Testis (tissue), 2 donors: ENCODE data around the gene LIN52.

Experiments
- CTCF ChIP-seq, 3 experiments: fragments of 450-650 bp in 2 of 3; fragments of 200-600 bp in 1 of 3; sonication (generic) in 1 of 3; IDR thresholded peaks; one replicate each; pipeline ENCODE4 v1.5.1; 2016 to 2019; ENCODE audit warnings: antibody characterized with exemption in 3 of 3, mild to moderate bottlenecking in 2 of 3, moderate library complexity in 1 of 3
- POLR2A ChIP-seq: fragments of 450-650 bp; IDR thresholded peaks from one replicate; pipeline ENCODE4 v1.6.1; 2017; ENCODE audit warnings: antibody characterized with exemption, mild to moderate bottlenecking, moderate library complexity

- TF ChIP-seq CTCF (IDR thresholded peaks at IDR 0.05), result no peak
- TF ChIP-seq POLR2A, result no peak
Observed at GRCh38 chr14:74080820-74081460, 3.8 kb upstream of the LIN52 start.
